GM20000 (cell line): ENCODE results near the gene MAPK1.

Experiments used
- DNase-seq: peaks from one replicate; pipeline ENCODE4 v3.0.0; 2012; ENCODE audit warnings: low spot score
- CTCF ChIP-seq: IDR thresholded peaks from 2 replicates; pipeline ENCODE4 v1.5.1; 2012; ENCODE audit warnings: mild to moderate bottlenecking, control low read depth; ENCODE audit errors: extremely low read depth, missing control alignments

The MAPK1 gene

GRCh38 chr22:21868651-21869050 lies 1.2 kb upstream of the MAPK1 start:
- DNase-seq: no peak
- no peak for TF ChIP-seq CTCF

GRCh38 chr22:21866833-21867527 lies 465 bp downstream of the MAPK1 start:
- no peak for TF ChIP-seq CTCF
- no peak for DNase-seq

GRCh38 chr22:21865041-21865440 lies 2.4 kb downstream of the MAPK1 start:
- TF ChIP-seq CTCF: no peak
- DNase-seq: no peak

- no peak for TF ChIP-seq CTCF
- no peak for DNase-seq
Measured at GRCh38 chr22:21862386-21863245, 4.8 kb downstream of the MAPK1 start.

- no peak for DNase-seq
- TF ChIP-seq CTCF: no peak
Measured at GRCh38 chr22:21861851-21862250, 5.6 kb downstream of the MAPK1 start.

- no peak for TF ChIP-seq CTCF
Measured at GRCh38 chr22:21861264-21861848, 6.1 kb downstream of the MAPK1 start.

GRCh38 chr22:21860491-21861039 lies 6.9 kb downstream of the MAPK1 start:
- no peak for TF ChIP-seq CTCF
- no peak for DNase-seq

More at GRCh38 chr22:21861264-21861848, 6.1 kb downstream of the MAPK1 start:
- DNase-seq: no peak
